ENCODE measurements around the gene MFSD12. TPM values are rescaled to one million over a fixed set of nuclear protein-coding genes. Genes with fewer than 3 reads are reported as not detected.

The MFSD12 gene
- total RNA-seq, 4 donors from 2014 or later = 28.5 to 56.1 (median 34.1) TPM

DNA sequence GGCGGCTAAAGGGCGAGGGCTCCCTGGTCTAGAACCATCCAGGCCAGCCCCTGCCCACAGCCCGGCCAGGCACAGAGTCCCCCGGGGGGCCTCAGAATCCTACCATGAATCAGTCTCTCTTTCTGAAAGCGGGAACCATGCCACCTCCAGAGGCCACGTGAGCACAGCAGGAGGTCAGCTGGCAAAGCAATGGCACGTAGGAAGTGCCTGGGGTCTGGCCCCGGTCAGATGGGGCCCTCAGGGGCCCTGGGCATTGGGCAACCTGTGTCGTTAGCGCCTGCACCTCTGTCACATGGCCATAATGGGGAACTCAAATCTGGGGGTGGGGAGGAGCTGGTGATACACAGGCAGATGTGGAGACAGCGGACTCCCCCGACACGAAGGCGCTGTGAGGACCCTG is 8.8 kb downstream of the MFSD12 start:
- TF ChIP-seq, protein P1, sequence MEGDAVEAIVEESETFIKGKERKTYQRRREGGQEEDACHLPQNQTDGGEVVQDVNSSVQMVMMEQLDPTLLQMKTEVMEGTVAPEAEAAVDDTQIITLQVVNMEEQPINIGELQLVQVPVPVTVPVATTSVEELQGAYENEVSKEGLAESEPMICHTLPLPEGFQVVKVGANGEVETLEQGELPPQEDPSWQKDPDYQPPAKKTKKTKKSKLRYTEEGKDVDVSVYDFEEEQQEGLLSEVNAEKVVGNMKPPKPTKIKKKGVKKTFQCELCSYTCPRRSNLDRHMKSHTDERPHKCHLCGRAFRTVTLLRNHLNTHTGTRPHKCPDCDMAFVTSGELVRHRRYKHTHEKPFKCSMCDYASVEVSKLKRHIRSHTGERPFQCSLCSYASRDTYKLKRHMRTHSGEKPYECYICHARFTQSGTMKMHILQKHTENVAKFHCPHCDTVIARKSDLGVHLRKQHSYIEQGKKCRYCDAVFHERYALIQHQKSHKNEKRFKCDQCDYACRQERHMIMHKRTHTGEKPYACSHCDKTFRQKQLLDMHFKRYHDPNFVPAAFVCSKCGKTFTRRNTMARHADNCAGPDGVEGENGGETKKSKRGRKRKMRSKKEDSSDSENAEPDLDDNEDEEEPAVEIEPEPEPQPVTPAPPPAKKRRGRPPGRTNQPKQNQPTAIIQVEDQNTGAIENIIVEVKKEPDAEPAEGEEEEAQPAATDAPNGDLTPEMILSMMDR (IDR thresholded peaks at IDR 0.05; ENCODE audit: low read depth) = no peak

DNA sequence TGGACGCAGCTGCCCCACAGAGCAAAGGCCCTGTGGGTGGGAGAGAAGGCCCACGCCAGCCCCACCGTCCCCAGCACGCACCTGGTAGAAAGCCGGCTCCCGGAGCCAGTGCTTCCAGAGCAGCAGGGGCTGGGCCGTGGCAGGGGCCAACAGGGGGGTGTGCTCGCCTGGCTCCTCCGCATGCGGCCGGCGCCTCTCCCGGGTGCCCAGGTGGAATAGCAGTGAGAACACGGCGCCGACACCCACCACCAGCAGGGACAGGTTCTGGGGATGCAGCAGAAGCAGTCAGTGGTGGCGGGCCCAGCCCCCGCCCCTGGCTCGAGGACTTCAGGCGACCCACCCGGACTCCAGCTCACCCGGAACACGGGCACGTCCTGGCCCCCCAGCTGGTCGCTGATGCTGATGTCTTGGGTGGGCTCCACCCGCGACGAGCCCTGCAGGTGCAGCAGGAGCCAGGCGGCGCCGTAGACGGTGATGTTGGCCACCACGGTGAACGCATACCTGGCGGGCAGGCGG is 9.6 kb downstream of the MFSD12 start:
- TF ChIP-seq, protein P1 (IDR thresholded peaks at IDR 0.05; ENCODE audit: low read depth) = no peak

DNA sequence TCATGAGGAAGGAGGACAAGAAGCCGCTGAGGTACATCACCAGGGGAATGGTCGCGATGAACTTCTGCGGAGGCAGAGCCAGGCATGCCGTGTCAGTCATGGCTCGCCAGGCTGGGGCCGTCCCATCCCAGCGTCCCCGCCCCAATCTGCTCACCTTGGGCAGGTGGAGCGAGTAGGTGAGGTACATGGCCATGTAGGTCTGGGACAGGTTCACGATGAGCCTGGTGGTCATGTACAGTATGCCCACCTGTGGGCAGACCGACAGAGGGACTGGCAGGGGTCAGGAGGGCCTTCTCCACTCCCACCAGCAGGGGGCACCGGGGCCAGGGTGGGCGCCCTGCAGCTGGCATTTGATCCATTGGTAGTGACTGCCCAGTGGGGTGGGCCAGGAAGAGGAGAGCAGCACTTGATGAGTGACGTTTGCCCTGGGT is 10.1 kb downstream of the MFSD12 start:
- TF ChIP-seq, protein P1 (IDR thresholded peaks at IDR 0.05; ENCODE audit: low read depth) = no peak

DNA sequence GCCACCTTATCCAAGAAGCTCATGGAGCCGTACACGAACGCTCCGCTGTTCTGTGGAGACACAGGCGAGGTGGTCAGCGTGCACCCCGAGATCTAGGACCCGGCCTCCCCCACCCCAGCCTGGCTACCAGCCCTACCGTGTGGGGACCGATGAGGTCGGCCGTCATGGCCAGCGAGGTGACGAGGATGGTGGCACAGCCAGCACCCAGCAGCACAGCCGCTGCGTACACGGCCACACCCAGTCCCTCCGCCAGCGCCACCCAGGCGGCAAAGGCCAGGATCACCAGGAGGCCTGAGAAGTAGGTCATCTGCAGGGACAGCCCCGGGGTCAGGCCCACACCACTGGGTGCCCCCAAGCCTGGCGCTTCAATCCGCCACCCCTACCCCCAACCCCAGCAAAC is 11.3 kb downstream of the MFSD12 start:
- TF ChIP-seq, protein P1 (IDR thresholded peaks at IDR 0.05; ENCODE audit: low read depth) = no peak

DNA sequence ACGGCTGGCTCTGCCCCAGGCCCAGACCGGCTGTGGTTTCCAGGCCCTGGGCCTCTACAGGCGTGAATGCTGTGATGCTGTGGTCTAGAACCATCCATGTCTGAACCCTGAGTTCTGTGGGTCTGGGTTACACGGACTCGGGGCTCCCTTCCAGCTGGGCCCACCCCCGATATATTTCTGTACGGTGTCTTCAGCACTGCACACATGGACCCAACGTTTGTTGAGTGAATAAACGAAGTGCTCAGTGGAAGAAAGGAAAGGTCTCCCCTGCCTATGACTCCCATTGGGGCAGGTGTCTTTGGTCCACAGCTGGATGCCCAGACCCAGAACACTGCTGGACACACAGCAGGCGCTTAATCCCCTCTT is 11.7 kb downstream of the MFSD12 start:
- TF ChIP-seq, protein P1 (IDR thresholded peaks at IDR 0.05; ENCODE audit: low read depth) = no peak

DNA sequence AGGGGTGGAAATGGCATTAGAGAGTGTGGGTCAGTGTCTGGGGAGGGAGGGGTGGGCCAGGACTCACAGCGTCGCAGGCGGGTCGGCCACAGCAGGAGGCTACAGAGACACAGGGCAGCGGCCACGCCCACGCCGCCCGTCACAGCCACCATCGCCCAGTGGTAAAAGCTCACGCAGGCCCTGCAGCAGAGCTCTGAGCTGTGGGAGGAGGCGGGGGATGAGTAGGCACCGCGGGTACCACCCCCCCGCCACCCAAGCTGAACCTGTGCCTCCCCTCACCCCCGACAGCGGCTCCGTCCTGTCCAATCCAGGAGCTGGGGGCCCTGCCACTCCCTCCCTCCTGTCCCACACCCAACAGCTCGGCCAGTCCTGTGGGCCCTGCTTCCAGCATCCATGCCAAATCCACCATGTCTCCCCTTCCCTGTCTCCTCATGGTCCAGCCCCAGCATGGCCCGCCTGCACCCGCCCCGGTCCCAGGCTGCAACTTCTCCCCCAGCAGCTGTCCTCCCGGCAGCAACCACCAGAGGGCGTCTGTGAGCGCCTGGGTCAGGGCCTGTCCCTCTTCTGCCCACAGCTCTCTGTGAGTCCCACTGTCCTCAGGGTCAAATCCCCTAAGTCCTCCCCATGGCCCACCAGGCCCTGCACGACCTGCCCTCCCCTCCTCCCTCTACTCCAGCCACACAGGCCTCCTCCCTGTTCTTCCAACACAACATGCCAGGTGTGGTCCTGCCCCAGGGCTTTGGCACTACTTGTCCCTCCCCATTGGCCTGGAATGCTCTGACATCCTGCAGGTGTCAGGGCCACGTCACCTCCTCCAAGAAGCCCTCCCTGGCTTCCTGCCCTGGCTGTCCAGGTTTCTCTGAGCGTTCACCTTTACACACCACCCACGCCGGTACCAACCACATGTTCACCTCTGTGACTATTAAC is 12.4 kb downstream of the MFSD12 start:
- TF ChIP-seq, protein P1 (IDR thresholded peaks at IDR 0.05; ENCODE audit: low read depth) = no peak

DNA sequence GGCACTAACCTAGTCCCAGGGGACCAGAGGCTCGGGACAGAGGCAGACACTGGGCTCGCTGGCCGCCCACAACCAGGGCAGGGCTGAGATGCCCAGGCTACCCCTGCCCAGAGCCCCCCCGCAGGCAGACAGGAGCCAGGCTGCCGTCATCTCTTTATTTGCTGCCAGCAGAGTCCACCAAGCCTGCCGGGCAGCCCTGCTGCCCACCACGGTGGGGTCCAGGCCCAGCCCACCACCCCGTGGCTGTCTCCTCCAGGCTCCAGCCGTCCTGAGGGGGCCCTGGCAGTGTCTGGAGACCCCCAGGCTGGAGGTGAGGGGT is 13.4 kb downstream of the MFSD12 start:
- TF ChIP-seq, protein P1 (IDR thresholded peaks at IDR 0.05; ENCODE audit: low read depth) = no peak
